SW 1271 (cell line): ENCODE data around the gene PAXIP1.
"Not testable (repeated sequence)": the region's sequence is repeated elsewhere in the genome, so short reads cannot be mapped to it uniquely, and the experiment has no call there.

Experiments
- DNase-seq, 2 experiments: peaks; one replicate each; lab custom pipeline; 2025; lab: John Stamatoyannopoulos, UW

The PAXIP1 gene

DNA sequence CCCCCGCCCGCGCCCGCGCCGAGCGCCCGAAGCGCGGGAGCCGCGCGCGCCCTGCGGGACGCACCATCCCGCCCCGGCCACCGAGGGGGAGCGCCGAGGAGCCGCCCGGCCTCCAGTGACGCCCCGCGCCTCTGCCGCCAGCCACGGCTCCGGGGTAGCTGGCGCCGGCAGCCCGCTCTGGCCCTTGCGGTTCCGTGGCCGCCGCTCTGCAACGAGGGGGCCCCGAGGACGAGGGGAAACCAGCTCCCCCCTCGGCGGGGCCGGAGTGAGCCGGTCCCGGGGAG, at the start of gene PAXIP1:
PAXIP1 (minus strand) TSS at position 33 of the 284 bp plus-strand sequence. CDS start 195 bp downstream, outside the sequence.
- DNase-seq, result no peak

- DNase-seq, result no peak
Measured at GRCh38 chr7:155051355-155051754, 48.4 kb upstream of the PAXIP1 start.

DNA sequence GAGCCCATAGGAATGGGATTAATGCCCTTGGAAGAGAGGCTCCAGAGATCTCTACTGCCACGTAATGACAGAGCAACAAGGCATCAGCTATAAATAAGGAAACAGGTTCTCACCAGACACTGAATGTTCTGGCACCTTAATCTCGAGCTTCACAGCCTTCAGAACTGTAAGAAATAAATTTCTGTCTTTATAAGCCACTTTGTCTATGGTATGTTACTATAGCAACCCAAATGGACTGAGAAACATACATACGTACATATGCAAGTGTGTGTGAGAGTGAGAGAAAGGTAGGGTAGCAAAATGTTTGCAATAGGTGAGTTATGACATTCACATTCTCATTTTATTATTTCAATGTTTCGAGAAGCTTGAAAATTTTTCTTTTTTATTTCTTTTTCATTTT, 45.1 kb upstream of the PAXIP1 start:
- DNase-seq, result no peak

DNA sequence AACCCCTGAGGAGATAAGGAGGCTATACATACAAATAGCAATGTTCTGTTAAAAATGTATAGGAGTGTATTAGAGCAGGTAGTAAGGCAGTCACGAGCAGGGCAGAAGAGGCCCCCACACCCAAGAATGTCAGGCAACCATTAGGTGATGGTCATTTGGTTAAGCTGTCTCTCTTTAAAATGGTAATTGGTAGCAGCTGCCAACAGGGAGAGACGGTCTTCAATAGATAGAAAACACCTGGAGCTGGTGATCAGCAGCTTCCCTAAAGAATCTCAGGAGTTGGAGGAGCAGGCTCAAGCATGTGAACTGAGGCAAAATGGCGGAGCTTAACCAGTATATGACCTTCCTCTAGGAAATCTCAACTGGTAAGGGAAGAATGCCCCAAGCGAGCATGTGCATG, 40.8 kb upstream of the PAXIP1 start:
- DNase-seq, result no peak

DNA sequence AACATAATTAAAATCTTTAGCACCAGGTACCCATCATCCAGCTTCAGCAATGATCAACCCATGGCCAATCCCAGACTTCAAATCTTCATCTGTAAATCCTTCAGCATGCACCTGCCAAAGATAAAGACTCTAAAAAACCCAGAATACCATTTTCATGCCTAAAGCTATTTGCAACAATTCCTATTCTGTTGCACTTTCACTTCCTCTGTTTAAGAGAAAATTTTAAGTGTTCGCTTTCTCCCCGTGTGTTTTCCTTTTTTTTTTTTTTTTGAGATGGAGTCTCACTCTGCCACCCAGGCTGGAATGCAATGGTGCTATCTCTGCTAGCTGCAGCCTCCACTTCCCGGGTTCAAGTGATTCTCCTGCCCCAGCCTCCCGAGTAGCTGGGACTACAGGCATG, 35.4 kb upstream of the PAXIP1 start:
- no peak for DNase-seq

DNA sequence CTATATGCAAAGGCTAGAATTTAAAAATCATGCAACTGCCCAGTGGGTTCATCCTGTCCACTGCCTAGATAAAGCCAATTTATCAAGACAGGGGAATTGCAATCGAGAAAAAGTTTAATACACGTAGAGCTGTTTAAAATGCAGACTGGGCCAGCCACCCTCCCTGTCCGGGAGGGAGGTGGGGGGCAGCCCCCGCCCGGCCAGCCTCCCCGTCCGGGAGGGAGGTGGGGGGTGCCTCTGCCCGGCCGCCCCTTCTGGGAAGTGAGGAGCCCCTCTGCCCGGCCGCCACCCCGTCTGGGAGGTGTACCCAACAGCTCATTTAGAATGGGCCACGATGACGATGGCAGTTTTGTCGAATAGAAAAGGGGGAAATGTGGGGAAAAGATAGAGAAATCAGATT, 31.6 kb upstream of the PAXIP1 start:
- not testable (repeated sequence) for DNase-seq

DNA sequence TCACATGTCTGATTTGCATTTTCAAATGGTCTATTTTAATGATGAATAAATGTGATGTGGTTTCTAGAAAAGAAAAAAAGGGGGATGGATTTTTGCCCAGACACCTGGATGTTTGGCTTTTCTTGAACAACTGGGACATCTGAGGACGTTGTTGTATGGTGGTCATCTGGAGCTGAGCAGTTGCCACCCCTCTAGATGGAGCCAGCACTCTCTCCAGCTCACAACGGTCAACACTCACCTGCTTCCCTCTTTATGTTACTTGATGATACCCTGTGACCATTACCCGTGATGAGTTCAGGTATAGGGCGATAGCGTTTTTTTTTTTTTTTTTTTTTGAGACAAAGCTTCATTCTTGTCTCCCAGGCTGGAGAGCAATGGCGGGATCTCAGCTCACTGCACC, 30.1 kb upstream of the PAXIP1 start:
- DNase-seq, result no peak

DNA sequence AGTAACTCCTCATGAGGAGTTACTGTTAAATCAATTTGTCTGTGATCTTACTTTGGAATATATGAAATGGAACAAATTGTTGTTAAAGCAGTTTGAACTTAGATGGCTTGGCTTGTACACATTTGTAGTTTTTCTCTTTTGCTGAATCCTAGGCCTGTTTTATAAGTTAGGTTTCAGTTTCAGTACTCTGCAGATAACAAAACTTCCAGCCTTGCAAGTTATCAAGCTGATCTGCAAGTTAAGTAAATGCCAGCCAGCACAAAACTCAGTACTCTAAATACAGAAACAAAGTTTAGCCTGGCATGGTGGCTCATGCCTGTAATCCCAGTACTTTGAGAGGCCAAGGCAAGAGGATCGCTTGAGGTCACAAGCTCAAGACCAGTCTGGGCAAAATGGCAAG, 25.0 kb upstream of the PAXIP1 start:
- DNase-seq, result no peak

- DNase-seq, result no peak
Measured at GRCh38 chr7:155021699-155022145, 18.8 kb upstream of the PAXIP1 start.

DNA sequence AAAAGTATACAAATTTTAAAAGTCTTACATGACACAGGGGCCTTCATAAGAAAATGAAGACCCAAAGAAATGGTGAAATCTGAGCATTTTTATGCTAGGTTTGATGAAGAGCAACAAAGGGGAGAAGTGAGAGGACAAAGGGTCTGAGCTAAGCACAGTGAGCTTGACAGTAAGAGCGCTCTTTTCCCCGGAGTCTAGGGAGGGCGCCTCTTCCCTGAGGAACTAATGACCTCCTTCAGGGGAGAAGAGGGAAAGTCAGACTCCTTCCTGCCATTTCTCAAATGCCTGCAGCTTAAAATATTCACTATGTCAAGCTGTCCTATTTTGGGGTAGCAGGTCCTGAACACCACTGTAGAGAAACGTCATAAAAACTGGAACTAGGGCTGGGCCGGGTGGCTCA, 18.1 kb upstream of the PAXIP1 start:
- DNase-seq, result no peak

- DNase-seq, result no peak
Measured at GRCh38 chr7:155017834-155018233, 14.9 kb upstream of the PAXIP1 start.

DNA sequence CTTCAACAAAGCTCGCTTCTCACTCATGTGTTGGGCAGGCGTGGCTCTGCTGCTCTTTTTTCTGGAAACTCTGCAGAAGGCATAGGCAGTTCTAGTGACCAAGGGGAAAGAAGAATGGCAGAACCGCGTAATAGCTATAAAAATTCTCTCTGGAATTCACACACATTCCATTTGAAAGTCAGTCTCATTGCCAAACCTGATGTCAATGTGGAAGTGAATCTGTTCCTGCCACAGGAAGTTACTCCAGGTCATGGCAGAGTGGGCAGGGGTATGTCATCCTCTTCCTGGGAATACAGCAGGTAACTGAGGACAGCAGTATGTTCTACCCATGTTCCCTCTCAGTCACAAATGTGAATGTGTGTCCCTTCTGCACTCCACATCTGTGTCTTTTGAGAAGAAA, 8.2 kb upstream of the PAXIP1 start:
- no peak for DNase-seq

DNA sequence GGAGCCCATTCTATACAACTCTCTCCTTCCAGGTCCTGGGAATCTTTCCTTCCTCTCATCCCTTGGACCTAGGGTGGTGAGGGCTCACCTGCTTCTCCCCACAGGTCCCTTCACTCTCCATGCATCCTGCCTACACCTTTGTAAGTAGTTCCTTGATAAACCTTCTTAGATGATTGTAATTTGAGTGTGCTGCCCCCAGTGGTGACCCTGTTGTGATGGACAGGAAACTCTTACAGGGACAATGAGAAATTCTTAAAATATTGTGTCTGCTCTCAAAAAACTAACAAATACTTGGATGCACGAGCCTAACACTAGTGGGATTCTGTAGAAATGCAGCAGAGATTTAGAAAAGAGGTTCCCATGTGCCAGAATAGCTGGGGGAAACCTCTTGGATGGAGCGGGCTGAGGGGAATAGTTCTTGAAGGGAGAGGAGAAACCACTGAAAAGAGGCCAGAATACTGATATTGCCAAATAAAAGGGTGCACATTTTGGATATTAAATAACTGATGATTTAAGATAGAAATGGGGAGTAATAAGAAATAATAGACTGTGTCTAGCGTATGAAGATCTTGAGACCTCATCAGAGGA, 6.7 kb upstream of the PAXIP1 start:
- DNase-seq, result peak in 1 of 2 experiments; percentile 18

- peak in 1 of 2 experiments; percentile 9 for DNase-seq
Measured at GRCh38 chr7:155007947-155008346, 5.0 kb upstream of the PAXIP1 start.

- peak; percentile 10 to 49 for DNase-seq
Measured at GRCh38 chr7:155003376-155004214, 671 bp upstream of the PAXIP1 start.

DNA sequence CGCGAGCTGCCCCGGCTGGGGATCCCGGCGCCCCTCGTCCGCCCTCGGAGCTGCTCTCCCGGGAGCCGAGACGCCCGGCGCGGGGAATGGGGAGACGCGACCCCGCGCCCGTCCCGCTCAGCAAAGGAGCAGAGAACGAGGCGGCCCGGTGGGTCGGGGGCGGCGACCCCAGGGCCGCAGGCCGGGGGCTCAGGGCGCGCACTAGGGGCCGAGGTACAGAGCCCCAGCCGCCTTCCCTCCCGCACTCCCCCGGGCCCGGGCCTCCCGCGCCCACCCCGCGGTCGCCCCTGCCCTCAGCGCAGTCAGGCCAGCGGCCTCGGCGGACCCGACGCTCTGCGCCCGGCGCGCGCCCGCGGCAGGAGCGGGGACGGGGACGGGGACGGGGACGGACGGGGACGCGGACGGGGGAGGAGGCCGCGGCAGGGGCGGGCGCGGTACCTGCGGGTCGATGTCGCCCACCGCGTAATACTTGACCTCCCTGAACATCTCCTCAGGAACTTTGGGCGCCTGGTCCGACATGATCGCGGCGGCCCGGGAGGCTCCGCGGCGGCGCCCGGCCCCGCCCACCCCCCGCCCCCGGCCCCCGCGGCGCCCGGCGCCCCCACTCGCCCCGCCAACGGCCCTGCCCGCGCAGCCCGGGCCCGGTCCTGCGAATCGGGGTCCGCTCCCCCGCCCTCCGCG, 373 bp downstream of the PAXIP1 start:
- peak in 1 of 2 experiments; percentile 42 for DNase-seq

DNA sequence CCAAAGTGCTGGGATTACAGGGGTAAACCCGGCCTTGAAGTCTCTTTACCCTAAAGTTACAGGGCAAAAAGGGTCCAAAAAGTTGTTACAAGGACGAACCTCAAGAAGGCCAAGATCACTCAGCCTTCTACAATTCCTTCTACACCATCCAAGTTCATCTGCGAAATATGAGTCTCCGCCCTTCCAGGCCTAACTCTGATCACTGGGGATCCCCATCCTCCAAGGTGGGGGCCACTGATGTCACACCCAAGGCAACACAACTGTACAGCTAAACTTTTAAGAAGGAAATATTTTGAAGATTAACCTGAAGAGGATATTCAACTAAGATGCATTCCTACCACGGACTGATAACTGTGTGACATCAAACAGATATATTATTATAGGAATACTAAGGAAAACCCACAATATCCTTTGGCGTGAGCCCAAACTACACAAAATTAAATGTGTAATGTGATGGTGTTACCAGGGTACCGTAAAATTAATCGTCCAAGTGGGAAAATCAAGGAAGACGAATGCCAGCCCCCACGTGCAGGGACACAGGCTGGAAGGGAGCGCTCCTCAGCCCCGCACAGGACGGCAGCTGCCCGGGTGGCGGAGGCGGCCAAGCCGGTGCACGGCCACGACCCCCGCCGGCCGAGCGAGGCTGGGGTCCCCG, 1.0 kb downstream of the PAXIP1 start:
- peak in 1 of 2 experiments; percentile 6 for DNase-seq

DNA sequence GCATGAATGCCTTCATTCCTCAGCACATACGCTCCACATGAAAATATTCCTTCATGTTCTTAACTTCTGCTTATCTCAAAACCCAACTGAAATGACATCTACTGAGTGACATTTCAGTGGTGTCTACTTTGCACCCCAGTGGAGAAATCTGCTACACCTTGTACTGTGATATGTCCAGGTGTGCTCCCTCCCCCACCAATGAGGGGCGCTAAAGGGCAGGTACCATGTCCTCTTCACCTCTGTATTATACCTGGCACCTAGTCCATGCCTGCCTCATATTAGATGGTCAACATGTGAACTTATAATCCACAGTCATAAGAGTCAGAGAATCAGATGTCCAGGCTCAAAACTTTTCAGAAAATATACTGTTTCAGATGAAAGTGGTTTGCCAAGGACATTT, 2.1 kb downstream of the PAXIP1 start:
- no peak for DNase-seq

DNA sequence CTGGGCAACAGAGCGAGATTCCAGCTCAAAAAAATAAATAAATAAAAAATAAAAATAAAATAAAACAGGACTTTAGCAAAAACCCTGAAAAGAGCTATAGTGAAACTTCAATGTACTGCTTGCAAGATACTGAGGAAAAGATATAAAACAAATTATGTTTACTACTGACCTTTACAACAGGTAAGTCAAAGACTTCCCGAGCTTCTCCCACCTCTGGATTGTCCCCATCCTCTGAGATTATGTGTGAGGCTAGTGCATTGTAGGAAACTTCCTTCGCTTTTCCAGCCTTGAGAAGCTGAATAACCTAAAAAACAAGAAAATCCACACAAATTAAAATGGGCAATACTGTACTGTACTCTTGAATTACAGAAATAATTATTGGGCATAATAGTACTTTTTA, 4.4 kb downstream of the PAXIP1 start:
- DNase-seq, result no peak

- DNase-seq, result no peak
Measured at GRCh38 chr7:154997840-154998370, 5.0 kb downstream of the PAXIP1 start.

GRCh38 chr7:154996756-154997155, 6.2 kb downstream of the PAXIP1 start:
- DNase-seq, result no peak

GRCh38 chr7:154996101-154996500, 6.8 kb downstream of the PAXIP1 start:
- DNase-seq, result no peak
